IMR-90 (cell line): ENCODE measurements around the gene TBCE. TPM values are rescaled to one million over a fixed set of nuclear protein-coding genes. Genes with fewer than 3 reads are reported as not detected.

ENCODE experiments used
- ATAC-seq: fragments of 200-7000 bp; cut with Tn5 transposase; 2 replicates; pipeline ENCODE4 v1.9.1; 2020; ENCODE audit warnings: low read depth, mild to moderate bottlenecking, moderate library complexity
- BruUV-seq: library from RNA; stranded (reverse); fragments of 400-500 nt; replicated peaks from 2 replicates; lab custom pipeline; 2021; lab: Mats Ljungman, UMichigan
- CTCF ChIA-PET: fragments of 300-600 bp; formaldehyde crosslinking; extraction: SDS; loops from one replicate; lab custom pipeline; 2021; ENCODE audit warnings: antibody characterized with exemption; lab: Yijun Ruan, JAX
- POLR2A ChIA-PET: fragments of 300-600 bp; sonication (Branson Sonifier 250); formaldehyde crosslinking; loops from one replicate; lab custom pipeline; 2022; ENCODE audit warnings: antibody characterized with exemption; ENCODE audit not compliant: unreplicated experiment; lab: Charles Lee
- DNase-seq: peaks from one replicate; pipeline ENCODE4 v3.0.0; 2013
- H2AFZ ChIP-seq: replicated peaks from 2 replicates; pipeline ENCODE3; 2013; ENCODE audit warnings: low read length, mild to moderate bottlenecking; ENCODE audit not compliant: poor library complexity
- H2AK5ac ChIP-seq: 2 replicates; pipeline ENCODE4 v1.6.1; 2013; ENCODE audit warnings: low read depth, low read length, inconsistent platforms
- H2AK9ac ChIP-seq: replicated peaks from 2 replicates; pipeline ENCODE3; 2013; ENCODE audit warnings: mild to moderate bottlenecking, low read depth, low read length, moderate library complexity; ENCODE audit not compliant: poor library complexity
- H2BK120ac ChIP-seq: 2 replicates; pipeline ENCODE4 v1.6.1; 2013; ENCODE audit warnings: low read depth, low read length, inconsistent platforms
- H2BK15ac ChIP-seq: 3 replicates; pipeline ENCODE4 v1.6.1; 2013; ENCODE audit warnings: low read depth, low read length, inconsistent platforms
- H2BK20ac ChIP-seq: 2 replicates; pipeline ENCODE4 v1.6.1; 2013; ENCODE audit warnings: low read depth, mild to moderate bottlenecking, inconsistent platforms, low read length, moderate library complexity
- H2BK5ac ChIP-seq: 2 replicates; pipeline ENCODE4 v1.6.1; 2013; ENCODE audit warnings: mild to moderate bottlenecking, low read depth, low read length, inconsistent platforms; ENCODE audit not compliant: poor library complexity, severe bottlenecking
- H3K14ac ChIP-seq: replicated peaks from 2 replicates; pipeline ENCODE4 v1.6.1; 2013; ENCODE audit warnings: low read depth, low read length, inconsistent platforms
- H3K18ac ChIP-seq: 2 replicates; pipeline ENCODE4 v1.6.1; 2013; ENCODE audit warnings: low read depth, low read length, control low read depth
- H3K23ac ChIP-seq: 2 replicates; pipeline ENCODE4 v1.6.1; 2013; ENCODE audit warnings: low read depth, low read length, inconsistent platforms
- H3K27ac ChIP-seq: 2 replicates; pipeline ENCODE4 v1.5.1; 2013; ENCODE audit warnings: mild to moderate bottlenecking, control low read depth, low read length; ENCODE audit not compliant: insufficient read depth
- H3K27me3 ChIP-seq: 2 replicates; pipeline ENCODE4 v1.6.1; 2013; ENCODE audit warnings: low read length; ENCODE audit not compliant: control insufficient read depth, insufficient read depth
- H3K36me3 ChIP-seq: 2 replicates; pipeline ENCODE4 v1.6.1; 2013; ENCODE audit warnings: low read length, mixed read lengths; ENCODE audit not compliant: control insufficient read depth, insufficient read depth
- H3K4ac ChIP-seq: 2 replicates; pipeline ENCODE4 v1.6.1; 2013; ENCODE audit warnings: low read depth, low read length, inconsistent platforms
- H3K4me1 ChIP-seq: 2 replicates; pipeline ENCODE4 v1.6.1; 2013; ENCODE audit warnings: low read length, mixed read lengths; ENCODE audit not compliant: control insufficient read depth, insufficient read depth
- H3K4me2 ChIP-seq: 2 replicates; pipeline ENCODE4 v1.6.1; 2013; ENCODE audit warnings: low read depth, mild to moderate bottlenecking, control low read depth, low read length, moderate library complexity
- H3K4me3 ChIP-seq: 2 replicates; pipeline ENCODE4 v1.5.1; 2013; ENCODE audit warnings: low read depth, mild to moderate bottlenecking, control low read depth, low read length, moderate library complexity; ENCODE audit not compliant: insufficient read depth
- H3K56ac ChIP-seq: 2 replicates; pipeline ENCODE4 v1.6.1; 2013; ENCODE audit warnings: low read length, inconsistent platforms; ENCODE audit not compliant: insufficient read depth; ENCODE audit errors: extremely low read depth
- H3K79me1 ChIP-seq, 2 experiments: 2 replicates each; pipeline ENCODE4 v1.6.1; 2013; ENCODE audit warnings: low read length in 2 of 2, inconsistent platforms in 1 of 2, low read depth in 1 of 2
- H3K9ac ChIP-seq: 2 replicates; pipeline ENCODE4 v1.6.1; 2013; ENCODE audit warnings: low read depth, low read length, control low read depth
- H3K9me1 ChIP-seq: 2 replicates; pipeline ENCODE4 v1.6.1; 2013; ENCODE audit warnings: low read length, inconsistent platforms; ENCODE audit not compliant: insufficient read depth
- H3K9me3 ChIP-seq: 2 replicates; pipeline ENCODE4 v1.6.1; 2013; ENCODE audit warnings: low read length; ENCODE audit not compliant: control insufficient read depth, insufficient read depth
- H4K20me1 ChIP-seq: 2 replicates; pipeline ENCODE4 v1.6.1; 2013; ENCODE audit warnings: low read length, inconsistent platforms; ENCODE audit not compliant: insufficient read depth
- H4K5ac ChIP-seq: 2 replicates; pipeline ENCODE4 v1.6.1; 2013; ENCODE audit warnings: mild to moderate bottlenecking, low read depth, low read length, control low read depth
- H4K8ac ChIP-seq, 2 experiments: 2 replicates each; pipeline ENCODE4 v1.6.1; 2013; ENCODE audit warnings: low read depth in 2 of 2, low read length in 2 of 2, control low read depth in 1 of 2, inconsistent platforms in 1 of 2
- H4K91ac ChIP-seq: 2 replicates; pipeline ENCODE4 v1.6.1; 2013; ENCODE audit warnings: low read depth, low read length, inconsistent platforms; ENCODE audit not compliant: insufficient read depth
- CEBPB ChIP-seq: IDR thresholded peaks from 2 replicates; pipeline ENCODE4 v1.6.1; 2012; ENCODE audit warnings: low read depth, low read length, improper control_type of control experiment
- CHD1 ChIP-seq: IDR thresholded peaks from 2 replicates; pipeline ENCODE4 v1.6.1; 2012; ENCODE audit warnings: low read depth, low read length, improper control_type of control experiment
- MAFK ChIP-seq: IDR thresholded peaks from 2 replicates; pipeline ENCODE4 v1.6.1; 2012; ENCODE audit warnings: low read depth, low read length, improper control_type of control experiment
- MAZ ChIP-seq: IDR thresholded peaks from 2 replicates; pipeline ENCODE4 v1.6.1; 2012; ENCODE audit warnings: low read depth, mild to moderate bottlenecking, low read length, improper control_type of control experiment, moderate library complexity, borderline replicate concordance
- MXI1 ChIP-seq: IDR thresholded peaks from 2 replicates; pipeline ENCODE4 v1.6.1; 2012; ENCODE audit warnings: low read depth, mild to moderate bottlenecking, low read length, moderate library complexity, borderline replicate concordance
- POLR2A ChIP-seq: IDR thresholded peaks from 2 replicates; pipeline ENCODE4 v1.6.1; 2012; ENCODE audit warnings: mild to moderate bottlenecking, low read depth, low read length
- RCOR1 ChIP-seq: IDR thresholded peaks from 2 replicates; pipeline ENCODE4 v1.6.1; 2012; ENCODE audit warnings: mild to moderate bottlenecking, low read length, improper control_type of control experiment; ENCODE audit not compliant: insufficient replicate concordance
- SMC3 ChIP-seq: fragments of 150-350 bp; IDR thresholded peaks from 2 replicates; pipeline ENCODE4 v1.6.1; 2016; ENCODE audit warnings: low read depth, mild to moderate bottlenecking, antibody characterized with exemption, low read length, moderate library complexity
- USF2 ChIP-seq: fragments of 150-350 bp; IDR thresholded peaks from 2 replicates; pipeline ENCODE4 v1.6.1; 2017; ENCODE audit warnings: mild to moderate bottlenecking, antibody characterized with exemption, low read length, low read depth
- WGBS, 2 experiments: methylation state at CpG; one replicate each; pipeline versions ENCODE4 v1.1.5 to v1.1.7; 2013; ENCODE audit warnings: missing lambda C conversion rate in 2 of 2; ENCODE audit not compliant: insufficient read length in 1 of 2; ENCODE audit errors: extremely low coverage in 2 of 2; 5-methylcytosine and 5-hydroxymethylcytosine counted together
- dilution Hi-C: fragments of 300-500 bp; cut with HindIII; formaldehyde crosslinking; loops from one replicate; pipeline ENCODE4 v1.14.3; 2018; ENCODE audit warnings: low sequenced_read_pairs; ENCODE audit not compliant: unreplicated experiment
- in situ Hi-C: fragments of 300-500 bp; cut with MboI; formaldehyde crosslinking; loops from 3 replicates; pipeline ENCODE4 v1.14.3; 2019; ENCODE audit warnings: low sequenced_read_pairs, inconsistent platforms, mixed read lengths
- intact Hi-C: fragments of 100-400 bp; cut with micrococcal nuclease; formaldehyde crosslinking; loops from 2 replicates; pipeline ENCODE4 v1.10.0; 2022
- polyA plus RNA-seq, 3 experiments: library from polyadenylated mRNA; depleted of rRNA; stranded (reverse); fragments of >200 nt; gene quantifications; 2 replicates each; pipeline ENCODE4 v1.2.3, GENCODE V29; 2012; ENCODE audit warnings: low replicate concordance in 1 of 3
- total RNA-seq: library from RNA; depleted of rRNA; stranded (reverse); fragments of >200 nt; gene quantifications from 2 replicates; pipeline ENCODE4 v1.2.3, GENCODE V29; 2012
- TF ChIP-seq, protein P1 (sequence below): conservative IDR thresholded peaks from 2 replicates; pipeline ENCODE4 v1.5.1; 2012; ENCODE audit warnings: mild to moderate bottlenecking, low read depth, low read length, improper control_type of control experiment
- TF ChIP-seq, protein P2 (sequence below): fragments of 150-350 bp; IDR thresholded peaks from 2 replicates; pipeline ENCODE4 v1.6.1; 2016; ENCODE audit warnings: low read depth, mild to moderate bottlenecking, low read length, moderate library complexity, borderline replicate concordance

Gene TBCE
- total and polyA plus RNA-seq, 2 of the 4 experiments (the other 2 are of a cell fraction), result 25.3 to 26.7 TPM

DNA sequence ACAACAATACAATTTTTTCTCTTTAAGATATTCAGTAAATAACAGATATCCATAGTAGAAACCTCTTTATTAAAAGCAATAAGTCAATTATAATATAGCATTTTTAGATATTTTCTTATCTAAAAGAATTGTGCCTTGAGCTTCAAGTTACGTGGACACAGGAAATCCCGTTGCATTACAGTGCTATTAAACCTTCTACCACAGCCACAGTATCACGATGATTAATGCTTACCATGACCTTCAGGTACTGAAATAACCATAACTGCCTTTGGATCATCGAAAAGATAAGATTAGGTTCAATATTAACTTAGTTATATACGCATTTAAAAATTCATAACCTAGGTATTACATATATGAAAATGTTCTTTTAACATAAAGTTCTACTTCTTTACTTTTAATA lies 119.1 kb downstream of the TBCE start:
- no peak overlapping the region for H2BK5ac ChIP-seq
- H2BK120ac ChIP-seq, result no peak overlapping the region
- H2AK9ac ChIP-seq, result no peak overlapping the region
- peaks cover 8 to 10% of the 10 kb centered on the region in 2 experiments; a peak in 3 of 4 replicates for H3K79me1 ChIP-seq
- H4K91ac ChIP-seq, result no peak overlapping the region
- no peaks in the 10 kb centered on the region; the same call in 1 of the 2 replicates for H4K20me1 ChIP-seq
- no peak overlapping the region for H3K27ac ChIP-seq
- ChIA-PET POLR2A (no interaction called here), CTCF (no interaction called here)
- TF ChIP-seq, protein P1, sequence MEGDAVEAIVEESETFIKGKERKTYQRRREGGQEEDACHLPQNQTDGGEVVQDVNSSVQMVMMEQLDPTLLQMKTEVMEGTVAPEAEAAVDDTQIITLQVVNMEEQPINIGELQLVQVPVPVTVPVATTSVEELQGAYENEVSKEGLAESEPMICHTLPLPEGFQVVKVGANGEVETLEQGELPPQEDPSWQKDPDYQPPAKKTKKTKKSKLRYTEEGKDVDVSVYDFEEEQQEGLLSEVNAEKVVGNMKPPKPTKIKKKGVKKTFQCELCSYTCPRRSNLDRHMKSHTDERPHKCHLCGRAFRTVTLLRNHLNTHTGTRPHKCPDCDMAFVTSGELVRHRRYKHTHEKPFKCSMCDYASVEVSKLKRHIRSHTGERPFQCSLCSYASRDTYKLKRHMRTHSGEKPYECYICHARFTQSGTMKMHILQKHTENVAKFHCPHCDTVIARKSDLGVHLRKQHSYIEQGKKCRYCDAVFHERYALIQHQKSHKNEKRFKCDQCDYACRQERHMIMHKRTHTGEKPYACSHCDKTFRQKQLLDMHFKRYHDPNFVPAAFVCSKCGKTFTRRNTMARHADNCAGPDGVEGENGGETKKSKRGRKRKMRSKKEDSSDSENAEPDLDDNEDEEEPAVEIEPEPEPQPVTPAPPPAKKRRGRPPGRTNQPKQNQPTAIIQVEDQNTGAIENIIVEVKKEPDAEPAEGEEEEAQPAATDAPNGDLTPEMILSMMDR, result no peak
- TF ChIP-seq MAFK, result no peak
- TF ChIP-seq CHD1, result no peak
- TF ChIP-seq RCOR1, result no peak
- TF ChIP-seq, protein P2, sequence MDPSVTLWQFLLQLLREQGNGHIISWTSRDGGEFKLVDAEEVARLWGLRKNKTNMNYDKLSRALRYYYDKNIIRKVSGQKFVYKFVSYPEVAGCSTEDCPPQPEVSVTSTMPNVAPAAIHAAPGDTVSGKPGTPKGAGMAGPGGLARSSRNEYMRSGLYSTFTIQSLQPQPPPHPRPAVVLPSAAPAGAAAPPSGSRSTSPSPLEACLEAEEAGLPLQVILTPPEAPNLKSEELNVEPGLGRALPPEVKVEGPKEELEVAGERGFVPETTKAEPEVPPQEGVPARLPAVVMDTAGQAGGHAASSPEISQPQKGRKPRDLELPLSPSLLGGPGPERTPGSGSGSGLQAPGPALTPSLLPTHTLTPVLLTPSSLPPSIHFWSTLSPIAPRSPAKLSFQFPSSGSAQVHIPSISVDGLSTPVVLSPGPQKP, result no peak
- no peak for TF ChIP-seq SMC3
- no peak for TF ChIP-seq USF2
- TF ChIP-seq MXI1, result no peak
- no peak for TF ChIP-seq POLR2A
- no peak for TF ChIP-seq CEBPB
- TF ChIP-seq MAZ, result no peak
- in situ Hi-C loops (no loop called here), dilution Hi-C loops (no loop called here), intact Hi-C loops (loop anchor here (2.0 kb wide), 1 partner anchor 14 kb away; no protein-coding TSS in a partner anchor)
- DNase-seq (peak; percentile 16), ATAC-seq (no peak)
- H4K8ac ChIP-seq, result no peak overlapping the region
- H3K27me3 ChIP-seq, result no peaks in the 10 kb centered on the region
- no peak overlapping the region for H2AFZ ChIP-seq
- no peak overlapping the region for H3K9ac ChIP-seq
- no peak overlapping the region for H3K4ac ChIP-seq
- H3K9me1 ChIP-seq, result 0 out of 2 replicates have a peak, but pooled peaks cover 3% of the 10 kb centered on the region
- H3K18ac ChIP-seq, result no peak overlapping the region
- no peak overlapping the region for H2BK15ac ChIP-seq
- no peak overlapping the region for H3K4me2 ChIP-seq
- no peak overlapping the region for H2AK5ac ChIP-seq
- H3K23ac ChIP-seq, result no peak overlapping the region
- H3K56ac ChIP-seq, result no peak overlapping the region
- no peak overlapping the region for H2BK20ac ChIP-seq
- H3K9me3 ChIP-seq, result no peaks in the 10 kb centered on the region
- no peaks in the 10 kb centered on the region for H3K4me1 ChIP-seq
- H4K5ac ChIP-seq, result no peak overlapping the region
- H3K4me3 ChIP-seq, result no peak overlapping the region
- peaks cover 17% of the 10 kb centered on the region for H3K36me3 ChIP-seq
- no TSS peak for BruUV-seq
- H3K14ac ChIP-seq, result no peak overlapping the region
- WGBS, 2 experiments, result no CpG with 5 or more reads among the region's 5 CpGs
